Inflammatory macrophage treated with lipopolysaccharide for 1 hour (primary cell): ENCODE data around the gene TMEM14A.
"Not testable (repeated sequence)": the region's sequence is repeated elsewhere in the genome, so short reads cannot be mapped to it uniquely, and the experiment has no call there.

Experiments used
- DNase-seq, 2 donors: peaks; one replicate each; pipeline ENCODE4 v3.0.0-alpha.2; 2020 to 2022

The TMEM14A gene, protein sequence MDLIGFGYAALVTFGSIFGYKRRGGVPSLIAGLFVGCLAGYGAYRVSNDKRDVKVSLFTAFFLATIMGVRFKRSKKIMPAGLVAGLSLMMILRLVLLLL

DNA sequence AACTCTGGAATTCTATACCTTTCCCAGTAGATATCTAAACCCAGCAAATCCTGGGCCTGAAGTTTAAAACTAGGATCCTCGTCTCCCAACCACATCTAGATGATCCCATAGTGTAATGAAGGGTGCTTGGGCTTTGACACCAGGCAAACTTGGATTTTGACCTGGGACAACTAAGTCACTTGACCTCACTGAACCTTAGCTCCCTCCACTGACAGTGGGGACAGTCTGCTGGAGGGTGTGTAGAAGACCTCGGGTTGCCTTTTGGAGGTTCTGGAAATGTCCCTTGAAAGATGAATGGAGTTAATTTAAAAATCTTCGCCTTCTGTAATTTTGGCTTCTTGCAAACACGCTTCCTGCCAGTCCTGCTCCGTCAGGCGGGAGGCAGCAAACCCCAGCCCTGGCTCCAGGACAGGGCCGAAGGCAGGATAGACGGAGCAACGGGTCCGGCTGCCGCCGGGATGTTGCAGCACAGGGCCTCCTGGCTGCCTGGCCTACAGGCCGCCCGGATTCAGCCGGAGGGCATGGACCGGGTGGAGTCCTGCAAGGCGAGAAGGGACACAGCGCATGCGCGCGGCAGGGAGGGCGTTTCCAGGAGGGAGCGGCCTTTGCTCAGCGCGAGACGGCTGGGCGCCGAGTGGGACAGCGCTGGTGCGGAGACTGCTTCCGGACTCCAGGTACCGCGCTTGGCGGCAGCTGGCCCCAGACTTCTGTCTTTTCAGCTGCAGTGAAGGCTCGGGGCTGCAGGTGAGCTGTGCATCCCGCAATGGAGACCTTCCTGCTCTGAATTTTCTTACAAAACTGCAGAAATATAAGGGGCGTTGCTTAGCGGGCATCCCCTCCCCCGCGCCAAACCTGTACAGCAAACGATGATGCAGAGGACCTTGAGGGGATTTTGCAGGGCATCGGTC lies at the start of gene TMEM14A:
Gene TMEM14A (plus strand): TSS at position 612 of the 908 bp plus-strand sequence. CDS start 5,990 bp downstream, outside the sequence.
- peak; percentile 78 to 85 for DNase-seq

GRCh38 chr6:52621631-52622030 lies 49.3 kb upstream of the TMEM14A start:
- DNase-seq, result no peak

- no peak for DNase-seq
These were observed 48.1 kb upstream of the TMEM14A start for GRCh38 chr6:52622810-52623209.

GRCh38 chr6:52632011-52632410 lies 38.9 kb upstream of the TMEM14A start:
- no peak for DNase-seq

DNA sequence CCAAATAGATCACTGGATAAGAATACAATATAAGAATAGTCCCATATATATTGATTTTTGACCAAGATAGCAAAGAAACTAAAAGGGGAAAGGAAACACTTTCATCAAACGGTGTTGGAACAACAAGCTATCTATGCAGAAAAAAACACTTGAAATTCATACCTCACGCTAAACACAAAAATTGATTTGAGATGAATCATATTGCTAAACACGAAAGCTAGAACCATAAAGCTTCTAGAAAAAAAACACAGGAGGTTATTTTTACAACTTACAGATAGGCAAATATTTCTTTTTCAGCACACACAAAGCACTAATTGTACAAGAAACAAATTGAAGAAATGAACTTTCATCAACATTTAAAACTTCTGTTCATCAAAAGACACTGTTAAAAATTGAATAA lies 36.7 kb upstream of the TMEM14A start:
- DNase-seq, result no peak

DNA sequence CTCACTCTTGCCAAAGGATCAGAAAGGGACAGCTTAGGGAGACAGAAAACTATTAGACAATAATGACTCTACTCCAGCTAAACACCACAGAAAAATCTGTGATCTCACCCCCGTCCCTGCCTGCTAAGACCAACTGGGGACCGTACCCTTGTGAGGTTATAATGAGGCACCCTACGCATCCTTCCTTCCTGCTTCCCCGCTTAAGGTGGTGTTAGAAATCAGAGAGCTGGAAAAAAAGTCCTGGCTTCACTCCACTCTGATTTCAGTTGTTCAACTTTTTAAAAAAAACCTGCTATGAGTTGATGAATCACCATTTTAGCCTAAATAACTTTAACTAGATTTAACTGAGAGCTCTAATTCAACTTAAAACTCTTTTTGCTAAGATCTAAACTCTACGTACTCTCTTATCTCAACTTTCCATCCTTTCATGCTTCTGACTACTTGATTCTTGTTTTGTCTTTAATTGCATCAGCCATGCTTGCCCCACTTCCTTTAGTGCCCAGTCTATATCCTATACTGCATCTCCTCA lies 35.8 kb upstream of the TMEM14A start:
- DNase-seq, result no peak

DNA sequence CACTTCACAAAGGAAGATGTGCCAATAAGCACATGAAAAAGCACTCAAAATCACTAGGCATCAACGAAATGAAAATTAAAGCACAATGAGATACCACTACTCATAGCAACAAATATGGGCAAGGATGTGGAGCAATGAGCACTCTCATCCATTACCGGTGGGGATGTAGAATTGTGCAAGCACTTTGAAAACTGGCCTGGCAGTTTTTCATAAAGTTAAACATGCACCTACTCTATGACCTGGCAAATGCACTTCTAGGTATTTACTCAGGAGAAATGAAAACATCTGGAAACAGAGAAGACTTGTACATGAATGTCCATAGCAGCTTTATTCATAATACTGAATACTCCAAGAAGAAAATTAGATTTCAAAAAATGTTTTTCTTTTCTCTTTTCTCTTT lies 34.1 kb upstream of the TMEM14A start:
- no peak for DNase-seq

GRCh38 chr6:52639493-52639892 lies 31.4 kb upstream of the TMEM14A start:
- no peak for DNase-seq

GRCh38 chr6:52640170-52640569 lies 30.7 kb upstream of the TMEM14A start:
- peak in 1 of 2 donors; percentile 22 for DNase-seq

- no peak for DNase-seq
These were observed 30.0 kb upstream of the TMEM14A start for GRCh38 chr6:52640916-52641315.

DNA sequence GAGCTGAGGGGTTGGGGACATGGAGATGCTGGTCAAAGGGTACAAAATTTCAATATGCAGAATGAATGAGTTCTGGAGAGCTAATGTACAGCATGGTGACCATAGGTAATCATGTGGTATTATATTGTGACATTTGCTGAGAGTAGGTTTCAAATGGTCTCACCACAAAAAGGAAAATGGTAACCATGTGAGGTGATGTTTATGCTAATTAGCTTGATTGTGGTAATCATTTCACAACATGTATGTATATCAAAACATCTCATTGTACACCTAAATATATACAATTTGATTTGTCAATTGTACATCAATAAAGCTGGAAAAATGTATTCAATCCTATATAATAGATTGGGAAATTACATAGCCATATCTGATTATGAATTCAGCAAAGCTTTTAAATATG lies 29.5 kb upstream of the TMEM14A start:
- no peak for DNase-seq

DNA sequence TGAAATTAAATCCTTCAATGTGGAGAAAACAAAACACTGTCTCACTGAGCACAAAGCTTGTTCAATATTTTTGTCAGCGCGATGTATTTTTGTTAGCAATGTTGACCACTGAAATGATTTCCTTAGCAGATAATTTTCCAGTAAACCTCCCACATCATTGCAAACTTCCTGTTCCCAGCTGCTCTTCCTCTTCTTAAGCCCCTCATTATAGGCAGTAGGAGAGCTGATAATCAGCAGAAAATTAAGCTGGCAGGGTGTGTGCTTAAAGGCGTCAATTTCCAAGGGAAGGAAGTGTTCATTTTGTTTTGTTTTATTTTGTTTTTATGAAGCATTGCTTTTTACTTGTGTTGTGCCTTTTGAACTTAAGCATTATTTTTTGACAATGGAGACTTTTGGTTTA lies 29.1 kb upstream of the TMEM14A start:
- DNase-seq, result peak; percentile 60

GRCh38 chr6:52642368-52642767 lies 28.5 kb upstream of the TMEM14A start:
- DNase-seq, result no peak

DNA sequence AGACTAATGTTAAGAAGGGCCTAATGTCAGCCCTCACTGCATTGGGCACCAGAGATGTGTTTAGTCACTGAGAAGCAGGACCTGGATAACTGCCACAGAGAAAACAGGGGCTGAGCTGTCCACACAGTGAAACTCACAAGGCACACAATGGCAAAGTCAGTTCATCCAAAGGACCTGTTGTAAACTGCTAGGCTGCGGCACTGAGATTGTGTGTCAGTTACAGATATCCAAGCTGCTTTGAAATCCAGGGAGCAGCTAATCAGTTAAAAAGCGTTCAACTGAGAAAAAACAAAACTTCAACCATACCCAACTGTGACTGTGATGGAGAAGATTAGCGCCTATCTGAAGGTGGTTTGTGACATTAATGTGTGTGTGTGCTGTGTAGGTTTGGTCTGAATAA lies 27.8 kb upstream of the TMEM14A start:
- no peak for DNase-seq

DNA sequence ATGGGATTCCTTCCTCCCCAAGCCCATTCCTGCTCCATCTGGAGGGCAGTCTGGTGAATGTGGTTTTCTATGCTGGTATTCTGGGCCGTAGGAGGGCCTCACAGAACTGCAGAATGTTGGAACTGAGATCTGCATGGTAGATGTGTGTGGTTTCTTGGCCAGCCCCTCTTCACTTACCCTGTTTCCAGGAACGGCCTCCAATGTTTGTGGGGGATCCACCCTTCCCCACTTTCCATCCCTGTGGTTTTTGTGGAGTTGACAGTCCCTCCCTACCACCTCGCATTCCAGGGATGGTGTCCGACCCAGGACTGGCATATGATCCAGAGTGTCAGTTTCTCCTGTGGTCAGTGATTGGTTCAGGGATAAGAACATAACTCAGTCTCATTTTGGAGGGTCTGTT lies 26.7 kb upstream of the TMEM14A start:
- DNase-seq, result no peak

- no peak for DNase-seq
These were observed 24.9 kb upstream of the TMEM14A start for GRCh38 chr6:52645976-52646375.

DNA sequence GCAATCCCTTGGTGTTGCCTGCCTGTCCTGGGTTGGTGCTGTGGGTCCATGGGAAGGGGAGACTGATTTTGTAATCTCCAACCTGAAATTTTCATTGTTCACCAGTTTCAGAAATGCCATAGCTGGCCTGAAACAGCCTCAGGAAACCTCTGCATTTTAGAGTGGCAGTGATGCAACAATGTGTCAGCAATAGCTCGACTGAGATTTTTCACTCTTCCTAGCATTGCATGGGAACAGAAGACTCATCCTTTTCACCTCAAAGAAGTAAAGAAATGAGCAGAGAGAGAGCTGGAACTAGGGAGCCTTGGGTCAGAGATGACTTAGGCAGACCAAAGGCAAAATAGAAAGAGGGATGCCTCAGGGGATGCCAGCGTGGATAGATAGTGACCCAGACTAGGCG lies 23.7 kb upstream of the TMEM14A start:
- no peak for DNase-seq

- DNase-seq, result no peak
These were observed 21.3 kb upstream of the TMEM14A start for GRCh38 chr6:52649536-52650160.

GRCh38 chr6:52650941-52651340 lies 20.0 kb upstream of the TMEM14A start:
- peak; percentile 25 to 66 for DNase-seq

- no peak for DNase-seq
These were observed 17.8 kb upstream of the TMEM14A start for GRCh38 chr6:52653151-52653550.

DNA sequence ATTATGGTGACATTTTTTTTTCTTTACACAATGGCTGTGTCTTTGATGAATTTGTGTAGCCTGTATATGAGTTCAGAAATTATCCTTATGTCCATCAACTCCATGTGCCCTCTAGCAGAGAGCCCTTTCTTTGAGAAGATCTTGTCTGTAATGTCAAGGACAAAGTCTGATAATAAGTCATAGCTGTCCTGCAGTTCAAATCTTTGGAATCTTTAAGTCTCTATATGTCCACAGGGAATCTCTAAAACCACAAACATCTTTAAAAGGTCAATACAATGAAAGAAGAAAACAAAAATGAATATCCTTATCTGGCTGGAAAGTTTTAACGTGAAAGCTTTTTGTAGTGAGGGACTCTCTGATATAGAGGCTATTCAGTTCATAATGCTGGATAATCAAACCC lies 16.9 kb upstream of the TMEM14A start:
- DNase-seq, result no peak

DNA sequence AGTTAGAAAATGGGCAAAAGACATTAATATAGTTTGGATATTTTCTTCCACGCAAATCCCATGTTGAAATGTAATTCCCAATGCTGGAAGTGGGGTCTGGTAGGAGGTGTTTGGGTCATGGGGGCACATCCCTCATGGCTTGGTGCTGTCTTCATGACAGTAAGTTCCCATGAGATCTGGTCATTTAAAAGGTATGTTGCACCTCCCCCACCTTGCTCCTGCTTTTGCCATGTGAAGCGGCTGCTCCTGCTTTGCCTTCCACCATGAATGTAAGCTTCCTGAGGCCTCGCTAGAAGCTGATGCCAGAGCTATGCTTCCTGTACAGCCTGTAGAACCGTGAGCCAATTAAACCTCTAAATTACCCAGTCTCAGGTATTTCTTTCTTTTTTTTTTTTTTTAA lies 16.3 kb upstream of the TMEM14A start:
- DNase-seq, result no peak

DNA sequence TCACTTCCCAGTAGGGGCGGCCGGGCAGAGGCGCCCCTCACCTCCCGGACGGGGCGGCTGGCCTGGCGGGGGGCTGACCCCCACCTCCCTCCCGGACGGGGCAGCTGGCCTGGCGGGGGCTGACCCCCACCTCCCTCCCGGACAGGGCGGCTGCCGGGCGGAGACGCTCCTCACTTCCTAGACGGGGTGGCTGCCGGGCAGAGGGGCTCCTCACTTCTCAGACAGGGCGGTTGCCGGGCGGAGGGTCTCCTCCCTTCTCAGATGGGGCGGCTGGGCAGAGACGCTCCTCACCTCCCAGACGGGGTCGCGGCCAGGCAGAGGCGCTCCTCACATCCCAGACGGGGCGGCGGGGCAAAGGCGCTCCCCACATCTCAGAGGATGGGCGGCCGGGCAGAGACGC lies 15.0 kb upstream of the TMEM14A start:
- DNase-seq, result not testable (repeated sequence)

GRCh38 chr6:52657870-52658269 lies 13.0 kb upstream of the TMEM14A start:
- no peak for DNase-seq
